ENCODE data around the gene AOPEP. TPM values are rescaled to one million over a fixed set of nuclear protein-coding genes. Genes with fewer than 3 reads are reported as not detected.

AOPEP gene
- total RNA-seq, 1 donor from 2014 or later = 22.1 TPM

- H3K27ac Mint-ChIP-seq (ENCODE audit: unreplicated experiment) = no peak overlapping the region
- TF ChIP-seq CTCF (IDR thresholded peaks at IDR 0.05; ENCODE audit: unreplicated experiment) = no peak
- no peaks in the 10 kb centered on the region for H3K36me3 Mint-ChIP-seq (ENCODE audit: low read depth, unreplicated experiment)
- H3K4me3 Mint-ChIP-seq (ENCODE audit: unreplicated experiment) = no peak overlapping the region
- H3K4me1 Mint-ChIP-seq (ENCODE audit: unreplicated experiment) = no peaks in the 10 kb centered on the region
- no peak for DNase-seq (ENCODE audit: low spot score)
- H3K9me3 Mint-ChIP-seq (ENCODE audit: unreplicated experiment) = no peaks in the 10 kb centered on the region
- peaks cover 2% of the 10 kb centered on the region for H3K27me3 Mint-ChIP-seq (ENCODE audit: unreplicated experiment)
These were observed 166.2 kb downstream of the AOPEP start for GRCh38 chr9:94892675-94893074.

- no peaks in the 10 kb centered on the region for H3K9me3 Mint-ChIP-seq (ENCODE audit: unreplicated experiment)
- no peak overlapping the region for H3K27ac Mint-ChIP-seq (ENCODE audit: unreplicated experiment)
- H3K4me3 Mint-ChIP-seq (ENCODE audit: unreplicated experiment) = no peak overlapping the region
- no peak for DNase-seq (ENCODE audit: low spot score)
- H3K4me1 Mint-ChIP-seq (ENCODE audit: unreplicated experiment) = no peaks in the 10 kb centered on the region
- no peaks in the 10 kb centered on the region for H3K27me3 Mint-ChIP-seq (ENCODE audit: unreplicated experiment)
- no peaks in the 10 kb centered on the region for H3K36me3 Mint-ChIP-seq (ENCODE audit: low read depth, unreplicated experiment)
- no peak for TF ChIP-seq CTCF (IDR thresholded peaks at IDR 0.05; ENCODE audit: unreplicated experiment)
These were observed 167.7 kb downstream of the AOPEP start for GRCh38 chr9:94894094-94894699.

GRCh38 chr9:94895668-94896067 is 169.2 kb downstream of the AOPEP start:
- no peaks in the 10 kb centered on the region for H3K4me1 Mint-ChIP-seq (ENCODE audit: unreplicated experiment)
- H3K27me3 Mint-ChIP-seq (ENCODE audit: unreplicated experiment) = no peaks in the 10 kb centered on the region
- DNase-seq (ENCODE audit: low spot score) = no peak
- H3K4me3 Mint-ChIP-seq (ENCODE audit: unreplicated experiment) = no peak overlapping the region
- H3K9me3 Mint-ChIP-seq (ENCODE audit: unreplicated experiment) = no peaks in the 10 kb centered on the region
- TF ChIP-seq CTCF (IDR thresholded peaks at IDR 0.05; ENCODE audit: unreplicated experiment) = no peak
- no peak overlapping the region for H3K27ac Mint-ChIP-seq (ENCODE audit: unreplicated experiment)
- H3K36me3 Mint-ChIP-seq (ENCODE audit: low read depth, unreplicated experiment) = no peaks in the 10 kb centered on the region

GRCh38 chr9:94896512-94896911 is 170.0 kb downstream of the AOPEP start:
- no peak for DNase-seq (ENCODE audit: low spot score)
- Mint-ChIP-seq H3K27me3 (ENCODE audit: unreplicated experiment) (no peaks in the 10 kb centered on the region), H3K9me3 (ENCODE audit: unreplicated experiment) (no peaks in the 10 kb centered on the region), H3K36me3 (ENCODE audit: low read depth, unreplicated experiment) (no peaks in the 10 kb centered on the region), H3K4me3 (ENCODE audit: unreplicated experiment) (no peak overlapping the region), H3K4me1 (ENCODE audit: unreplicated experiment) (no peaks in the 10 kb centered on the region), H3K27ac (ENCODE audit: unreplicated experiment) (no peak overlapping the region)
- TF ChIP-seq CTCF (IDR thresholded peaks at IDR 0.05; ENCODE audit: unreplicated experiment) = no peak

- H3K27me3 Mint-ChIP-seq (ENCODE audit: unreplicated experiment) = no peaks in the 10 kb centered on the region
- no peak overlapping the region for H3K27ac Mint-ChIP-seq (ENCODE audit: unreplicated experiment)
- H3K9me3 Mint-ChIP-seq (ENCODE audit: unreplicated experiment) = no peaks in the 10 kb centered on the region
- no peak for TF ChIP-seq CTCF (IDR thresholded peaks at IDR 0.05; ENCODE audit: unreplicated experiment)
- H3K36me3 Mint-ChIP-seq (ENCODE audit: low read depth, unreplicated experiment) = no peaks in the 10 kb centered on the region
- no peak for DNase-seq (ENCODE audit: low spot score)
- H3K4me1 Mint-ChIP-seq (ENCODE audit: unreplicated experiment) = no peaks in the 10 kb centered on the region
- H3K4me3 Mint-ChIP-seq (ENCODE audit: unreplicated experiment) = no peak overlapping the region
These were observed 173.1 kb downstream of the AOPEP start for GRCh38 chr9:94899464-94900221.
